Osteoblast (primary cell): ENCODE measurements around the gene SLC11A1. TPM values are rescaled to one million over a fixed set of nuclear protein-coding genes. Genes with fewer than 3 reads are reported as not detected.

Experiments
- DNase-seq: peaks from one replicate; pipeline ENCODE4 v3.0.0; 2011; ENCODE audit warnings: low spot score, mixed read lengths; ENCODE audit not compliant: insufficient read length; ENCODE audit errors: missing footprints
- H2AFZ ChIP-seq: 2 replicates; pipeline ENCODE4 v1.6.0; 2011; ENCODE audit warnings: mild to moderate bottlenecking, low read length
- H3K27ac ChIP-seq: 2 replicates; pipeline ENCODE4 v1.5.1; 2011; ENCODE audit warnings: mild to moderate bottlenecking, low read depth, low read length, moderate library complexity
- H3K27me3 ChIP-seq: 2 replicates; pipeline ENCODE4 v1.6.0; 2012; ENCODE audit warnings: mild to moderate bottlenecking, control low read depth, inconsistent platforms, low read length, moderate library complexity; ENCODE audit not compliant: insufficient read depth
- H3K36me3 ChIP-seq: 2 replicates; pipeline ENCODE4 v1.5.1; 2011; ENCODE audit warnings: mild to moderate bottlenecking, low read length, control low read depth, moderate library complexity; ENCODE audit not compliant: insufficient read depth
- H3K4me1 ChIP-seq: 2 replicates; pipeline ENCODE4 v1.5.1; 2011; ENCODE audit warnings: mild to moderate bottlenecking, low read length, control low read depth, moderate library complexity; ENCODE audit not compliant: insufficient read depth
- H3K4me2 ChIP-seq: 2 replicates; pipeline ENCODE4 v1.6.0; 2011; ENCODE audit warnings: mild to moderate bottlenecking, low read length; ENCODE audit not compliant: insufficient read depth
- H3K4me3 ChIP-seq: fragments of 200-600 bp; sonication (generic); 3 replicates; pipeline ENCODE4 v1.5.1; 2012; ENCODE audit warnings: mild to moderate bottlenecking, low read length, inconsistent platforms; ENCODE audit not compliant: insufficient read depth
- H3K79me2 ChIP-seq: 2 replicates; pipeline ENCODE4 v1.6.0; 2012; ENCODE audit warnings: mild to moderate bottlenecking, low read length, control low read depth, inconsistent platforms; ENCODE audit not compliant: insufficient read depth
- H3K9me3 ChIP-seq: 2 replicates; pipeline ENCODE4 v1.5.1; 2011; ENCODE audit warnings: low read depth, low read length, control low read depth
- H4K20me1 ChIP-seq: 2 replicates; pipeline ENCODE4 v1.6.0; 2012; ENCODE audit warnings: mild to moderate bottlenecking, low read length, control low read depth; ENCODE audit not compliant: insufficient read depth
- total RNA-seq: library from RNA; depleted of rRNA; stranded (reverse); fragments of >200 nt; gene quantifications from 2 replicates; pipeline ENCODE4 v1.2.3, GENCODE V29; 2012
- TF ChIP-seq, protein P1 (sequence below): IDR thresholded peaks from 2 replicates; pipeline ENCODE4 v1.5.1; 2011; ENCODE audit warnings: mild to moderate bottlenecking, low read depth, low read length, moderate library complexity; ENCODE audit errors: extremely low read depth

SLC11A1 gene
- total RNA-seq, 1 donor: 0.36 TPM

DNA sequence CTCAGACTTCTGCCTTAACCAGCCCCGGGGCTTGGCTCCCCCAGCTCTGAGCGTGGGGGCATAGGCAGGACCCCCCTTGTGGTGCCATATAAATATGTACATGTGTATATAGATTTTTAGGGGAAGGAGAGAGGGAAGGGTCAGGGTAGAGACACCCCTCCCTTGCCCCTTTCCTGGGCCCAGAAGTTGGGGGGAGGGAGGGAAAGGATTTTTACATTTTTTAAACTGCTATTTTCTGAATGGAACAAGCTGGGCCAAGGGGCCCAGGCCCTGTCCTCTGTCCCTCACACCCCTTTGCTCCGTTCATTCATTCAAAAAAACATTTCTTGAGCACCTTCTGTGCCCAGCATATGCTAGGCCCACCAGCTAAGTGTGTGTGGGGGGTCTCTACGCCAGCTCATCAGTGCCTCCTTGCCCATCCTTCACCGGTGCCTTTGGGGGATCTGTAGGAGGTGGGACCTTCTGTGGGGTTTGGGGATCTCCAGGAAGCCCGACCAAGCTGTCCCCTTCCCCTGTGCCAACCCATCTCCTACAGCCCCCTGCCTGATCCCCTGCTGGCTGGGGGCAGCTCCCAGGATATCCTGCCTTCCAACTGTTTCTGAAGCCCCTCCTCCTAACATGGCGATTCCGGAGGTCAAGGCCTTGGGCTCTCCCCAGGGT lies 23.1 kb downstream of the SLC11A1 start:
- Histone ChIP-seq H3K27me3 (no peaks in the 10 kb centered on the region), H3K4me3 (peak overlapping the region; percentile 65), H3K4me1 (peaks cover 19% of the 10 kb centered on the region), H4K20me1 (peaks cover 13% of the 10 kb centered on the region), H3K9me3 (no peaks in the 10 kb centered on the region), H2AFZ (no peak overlapping the region), H3K79me2 (peaks cover 31% of the 10 kb centered on the region), H3K4me2 (peak overlapping the region; percentile 85), H3K36me3 (peaks cover 24% of the 10 kb centered on the region), H3K27ac (peak overlapping the region; percentile 41)
- TF ChIP-seq, protein P1, sequence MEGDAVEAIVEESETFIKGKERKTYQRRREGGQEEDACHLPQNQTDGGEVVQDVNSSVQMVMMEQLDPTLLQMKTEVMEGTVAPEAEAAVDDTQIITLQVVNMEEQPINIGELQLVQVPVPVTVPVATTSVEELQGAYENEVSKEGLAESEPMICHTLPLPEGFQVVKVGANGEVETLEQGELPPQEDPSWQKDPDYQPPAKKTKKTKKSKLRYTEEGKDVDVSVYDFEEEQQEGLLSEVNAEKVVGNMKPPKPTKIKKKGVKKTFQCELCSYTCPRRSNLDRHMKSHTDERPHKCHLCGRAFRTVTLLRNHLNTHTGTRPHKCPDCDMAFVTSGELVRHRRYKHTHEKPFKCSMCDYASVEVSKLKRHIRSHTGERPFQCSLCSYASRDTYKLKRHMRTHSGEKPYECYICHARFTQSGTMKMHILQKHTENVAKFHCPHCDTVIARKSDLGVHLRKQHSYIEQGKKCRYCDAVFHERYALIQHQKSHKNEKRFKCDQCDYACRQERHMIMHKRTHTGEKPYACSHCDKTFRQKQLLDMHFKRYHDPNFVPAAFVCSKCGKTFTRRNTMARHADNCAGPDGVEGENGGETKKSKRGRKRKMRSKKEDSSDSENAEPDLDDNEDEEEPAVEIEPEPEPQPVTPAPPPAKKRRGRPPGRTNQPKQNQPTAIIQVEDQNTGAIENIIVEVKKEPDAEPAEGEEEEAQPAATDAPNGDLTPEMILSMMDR: no peak
- DNase-seq: peak; percentile 74

DNA sequence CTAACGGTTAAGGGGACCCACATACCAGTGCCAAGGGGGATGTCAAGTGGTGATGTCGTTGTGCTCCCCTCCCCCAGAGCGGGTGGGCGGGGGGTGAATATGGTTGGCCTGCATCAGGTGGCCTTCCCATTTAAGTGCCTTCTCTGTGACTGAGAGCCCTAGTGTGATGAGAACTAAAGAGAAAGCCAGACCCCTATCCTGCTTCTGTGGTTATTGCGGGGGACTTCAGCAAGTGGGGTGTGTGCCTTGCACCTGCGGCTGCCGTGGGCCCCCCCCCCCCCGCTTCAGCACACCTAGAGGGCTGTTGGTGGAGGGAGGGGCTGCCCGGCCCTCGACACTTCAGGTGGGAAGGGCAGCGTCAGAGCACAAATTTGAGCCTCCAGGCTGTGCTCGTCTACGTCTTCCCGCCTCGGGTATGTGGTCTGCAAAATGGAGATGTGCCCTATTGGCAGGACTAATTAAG lies 23.7 kb downstream of the SLC11A1 start:
- Histone ChIP-seq H3K27me3 (no peaks in the 10 kb centered on the region), H3K9me3 (no peaks in the 10 kb centered on the region), H3K4me3 (peak overlapping the region; percentile 65), H3K4me2 (peak overlapping the region; percentile 85), H4K20me1 (peaks cover 13% of the 10 kb centered on the region), H3K36me3 (peaks cover 24% of the 10 kb centered on the region), H3K79me2 (peaks cover 26% of the 10 kb centered on the region), H3K4me1 (peaks cover 19% of the 10 kb centered on the region), H3K27ac (peak overlapping the region; percentile 41), H2AFZ (peak overlapping the region; percentile 65)
- no peak for DNase-seq
- TF ChIP-seq, protein P1: no peak

DNA sequence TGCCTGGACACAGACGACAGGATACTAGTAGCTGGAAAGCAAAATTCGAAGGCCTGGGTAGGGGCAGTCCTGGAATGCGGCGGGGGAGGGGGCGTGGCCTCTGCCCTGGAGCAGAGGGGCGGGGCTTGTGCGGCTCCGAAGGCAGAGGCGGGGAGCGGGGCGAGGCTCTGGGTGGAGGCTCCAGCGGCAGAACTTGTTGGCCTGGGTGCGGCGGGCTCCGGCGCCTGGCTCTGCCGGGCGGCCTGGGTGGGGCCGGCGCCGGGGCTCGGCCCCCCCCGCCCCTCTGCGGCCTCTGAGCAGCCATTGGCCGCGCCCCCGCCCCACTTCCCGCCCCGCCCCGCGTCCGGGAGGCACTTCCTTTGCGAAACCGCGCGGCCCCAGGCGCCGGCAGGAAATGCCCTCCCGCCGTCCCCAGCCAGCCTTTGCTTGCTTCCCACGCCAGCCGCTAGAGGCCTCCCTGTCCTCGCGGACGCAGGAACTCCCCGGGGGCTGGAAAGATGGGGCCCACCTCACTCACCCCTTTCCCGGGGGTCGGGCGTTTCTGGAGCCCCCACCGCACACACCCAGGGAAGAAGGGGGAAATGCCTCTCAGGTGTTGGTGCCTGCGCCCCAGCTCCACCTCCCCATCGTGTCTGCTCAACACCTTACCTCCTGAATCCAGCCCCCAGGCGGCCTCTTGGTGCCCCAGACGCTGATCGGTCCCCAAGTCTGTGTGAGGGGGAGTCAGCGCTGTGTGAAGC lies 24.3 kb downstream of the SLC11A1 start:
- H3K4me2 ChIP-seq: peak overlapping the region; percentile 90
- H3K79me2 ChIP-seq: peaks cover 20% of the 10 kb centered on the region
- H3K36me3 ChIP-seq: peaks cover 24% of the 10 kb centered on the region
- peak overlapping the region; percentile 65 for H2AFZ ChIP-seq
- H3K27ac ChIP-seq: peak overlapping the region; percentile 59
- H3K4me3 ChIP-seq: peak overlapping the region; percentile 76
- DNase-seq: peak; percentile 100
- H3K9me3 ChIP-seq: no peaks in the 10 kb centered on the region
- TF ChIP-seq, protein P1: peak; percentile 63
- no peaks in the 10 kb centered on the region for H3K27me3 ChIP-seq
- peaks cover 9% of the 10 kb centered on the region for H4K20me1 ChIP-seq
- peaks cover 19% of the 10 kb centered on the region for H3K4me1 ChIP-seq
